Liver (tissue), 9 donors: ENCODE results near the gene C2orf92. TPM values are rescaled to one million over a fixed set of nuclear protein-coding genes. Genes with fewer than 3 reads are reported as not detected.

Experiments
- DNase-seq: peaks from one replicate; pipeline ENCODE4 v3.0.0-alpha.2; 2017; ENCODE audit warnings: low spot score
- H3K27ac ChIP-seq, 2 donors: one replicate each; pipeline ENCODE4 v1.7.0; 2013; ENCODE audit warnings: inconsistent platforms in 2 of 2, low read length in 2 of 2, control low read depth in 1 of 2, low read depth in 1 of 2, mild to moderate bottlenecking in 1 of 2
- H3K27me3 ChIP-seq, 4 donors: one replicate each; pipeline versions ENCODE4 v1.6.1 to v1.7.0; 2013; ENCODE audit warnings: low read length in 3 of 4, inconsistent platforms in 1 of 4, mild to moderate bottlenecking in 1 of 4, moderate library complexity in 1 of 4; ENCODE audit not compliant: control insufficient read depth in 4 of 4, insufficient read depth in 4 of 4
- H3K36me3 ChIP-seq, 4 donors: one replicate each; pipeline versions ENCODE4 v1.6.1 to v1.7.0; 2013; ENCODE audit warnings: low read length in 3 of 4, mild to moderate bottlenecking in 3 of 4, low read depth in 1 of 4, moderate library complexity in 1 of 4; ENCODE audit not compliant: control insufficient read depth in 4 of 4, insufficient read depth in 3 of 4
- H3K4me1 ChIP-seq, 4 donors: one replicate each; pipeline versions ENCODE4 v1.6.1 to v1.7.0; 2013; ENCODE audit warnings: low read length in 3 of 4, mild to moderate bottlenecking in 3 of 4, moderate library complexity in 1 of 4; ENCODE audit not compliant: control insufficient read depth in 4 of 4, insufficient read depth in 4 of 4
- H3K4me3 ChIP-seq, 3 donors: one replicate each; pipeline versions ENCODE4 v1.6.1 to v1.7.0; 2013; ENCODE audit warnings: low read length in 3 of 3, control low read depth in 1 of 3, low read depth in 1 of 3, mild to moderate bottlenecking in 1 of 3
- H3K9ac ChIP-seq, 2 donors: one replicate each; pipeline ENCODE4 v1.7.0; 2013; ENCODE audit warnings: low read length in 2 of 2, mild to moderate bottlenecking in 2 of 2, moderate library complexity in 2 of 2, control low read depth in 1 of 2, low read depth in 1 of 2
- H3K9me3 ChIP-seq, 4 donors: one replicate each; pipeline versions ENCODE4 v1.6.1 to v1.7.0; 2013; ENCODE audit warnings: low read length in 3 of 4; ENCODE audit not compliant: control insufficient read depth in 4 of 4
- ATF3 ChIP-seq: IDR thresholded peaks from 2 replicates; pipeline ENCODE4 v1.6.1; 2016; ENCODE audit warnings: antibody characterized with exemption
- CTCF ChIP-seq: fragments of 150-350 bp; IDR thresholded peaks from 2 replicates; pipeline ENCODE4 v1.5.1; 2017; ENCODE audit warnings: improper control_type of control experiment, low read depth, low read length; ENCODE audit not compliant: missing input control
- EGR1 ChIP-seq, 2 donors: IDR thresholded peaks; 2 replicates each; pipeline ENCODE4 v1.6.1; 2016 to 2018; ENCODE audit warnings: antibody characterized with exemption in 2 of 2, low read depth in 2 of 2
- FOXA1 ChIP-seq: IDR thresholded peaks from 2 replicates; pipeline ENCODE4 v1.6.1; 2016; ENCODE audit warnings: antibody characterized with exemption
- FOXA2 ChIP-seq: IDR thresholded peaks from 2 replicates; pipeline ENCODE4 v1.6.1; 2016; ENCODE audit warnings: antibody characterized with exemption
- GABPA ChIP-seq, 2 donors: IDR thresholded peaks in 1 of 2; conservative IDR thresholded peaks in 1 of 2; 2 replicates each; pipeline ENCODE4 v1.6.1; 2016; ENCODE audit warnings: antibody characterized with exemption in 2 of 2, mild to moderate bottlenecking in 1 of 2, moderate library complexity in 1 of 2
- HNF4A ChIP-seq, 2 donors: conservative IDR thresholded peaks; 2 replicates each; pipeline ENCODE4 v1.6.1; 2016; ENCODE audit warnings: antibody characterized with exemption in 2 of 2, mild to moderate bottlenecking in 2 of 2
- HNF4G ChIP-seq: IDR thresholded peaks from 2 replicates; pipeline ENCODE4 v1.6.1; 2016; ENCODE audit warnings: antibody characterized with exemption
- JUND ChIP-seq, 2 donors: IDR thresholded peaks; 2 replicates each; pipeline ENCODE4 v1.6.1; 2016; ENCODE audit warnings: antibody characterized with exemption in 2 of 2
- NR2F2 ChIP-seq: IDR thresholded peaks from 2 replicates; pipeline ENCODE4 v1.6.1; 2016; ENCODE audit warnings: antibody characterized with exemption
- RAD21 ChIP-seq, 2 donors: IDR thresholded peaks; 2 replicates each; pipeline ENCODE4 v1.6.1; 2016; ENCODE audit warnings: antibody characterized with exemption in 2 of 2, mild to moderate bottlenecking in 2 of 2
- REST ChIP-seq: IDR thresholded peaks from 2 replicates; pipeline ENCODE4 v1.6.1; 2016; ENCODE audit warnings: antibody characterized with exemption, mild to moderate bottlenecking
- RXRA ChIP-seq, 2 donors: IDR thresholded peaks; 2 replicates each; pipeline ENCODE4 v1.6.1; 2017 to 2018; ENCODE audit warnings: antibody characterized with exemption in 2 of 2, mild to moderate bottlenecking in 1 of 2
- SP1 ChIP-seq: IDR thresholded peaks from 2 replicates; pipeline ENCODE4 v1.6.1; 2018; ENCODE audit warnings: antibody characterized with exemption, mild to moderate bottlenecking
- TAF1 ChIP-seq: conservative IDR thresholded peaks from 2 replicates; pipeline ENCODE4 v1.6.1; 2016; ENCODE audit warnings: antibody characterized with exemption, mild to moderate bottlenecking
- YY1 ChIP-seq: IDR thresholded peaks from 2 replicates; pipeline ENCODE4 v1.6.1; 2016; ENCODE audit warnings: antibody characterized with exemption, mild to moderate bottlenecking
- WGBS: extraction: QIAGEN DNeasy Blood & Tissue Kit; methylation state at CpG from one replicate; pipeline ENCODE4 v1.1.7; 2013; 5-methylcytosine and 5-hydroxymethylcytosine counted together
- polyA plus RNA-seq, 2 donors: library from polyadenylated mRNA; stranded (reverse) in 1 of 2; unstranded in 1 of 2; fragments of 200-250 nt in 1 of 2; fragments of >200 nt in 1 of 2; fragmentation: Nextera tagmentation in 1 of 2; extraction: Ambion mirVana in 1 of 2; gene quantifications; one replicate each; pipeline versions ENCODE4 v1.2.1 to v1.2.3, GENCODE V29; 2013 to 2015
- total RNA-seq, 2 donors: library from RNA; depleted of rRNA; stranded (reverse); fragments of >200 nt; gene quantifications; one replicate each; pipeline ENCODE4 v1.2.3, GENCODE V29; 2014
- TF ChIP-seq, protein P1 (sequence below): IDR thresholded peaks from 2 replicates; pipeline ENCODE4 v1.6.1; 2016; ENCODE audit warnings: antibody characterized with exemption
- TF ChIP-seq, protein P2 (sequence below): IDR thresholded peaks from 2 replicates; pipeline ENCODE4 v1.6.1; 2016; ENCODE audit warnings: antibody characterized with exemption
- donor health status: healthy.
- donor health status: healthy.
- donor health status: healthy.
- donor health status: healthy.
- donor health status: healthy.

Gene C2orf92
- total and polyA plus RNA-seq, 4 donors = 0.96 to 8.0 (median 2.7) TPM

DNA sequence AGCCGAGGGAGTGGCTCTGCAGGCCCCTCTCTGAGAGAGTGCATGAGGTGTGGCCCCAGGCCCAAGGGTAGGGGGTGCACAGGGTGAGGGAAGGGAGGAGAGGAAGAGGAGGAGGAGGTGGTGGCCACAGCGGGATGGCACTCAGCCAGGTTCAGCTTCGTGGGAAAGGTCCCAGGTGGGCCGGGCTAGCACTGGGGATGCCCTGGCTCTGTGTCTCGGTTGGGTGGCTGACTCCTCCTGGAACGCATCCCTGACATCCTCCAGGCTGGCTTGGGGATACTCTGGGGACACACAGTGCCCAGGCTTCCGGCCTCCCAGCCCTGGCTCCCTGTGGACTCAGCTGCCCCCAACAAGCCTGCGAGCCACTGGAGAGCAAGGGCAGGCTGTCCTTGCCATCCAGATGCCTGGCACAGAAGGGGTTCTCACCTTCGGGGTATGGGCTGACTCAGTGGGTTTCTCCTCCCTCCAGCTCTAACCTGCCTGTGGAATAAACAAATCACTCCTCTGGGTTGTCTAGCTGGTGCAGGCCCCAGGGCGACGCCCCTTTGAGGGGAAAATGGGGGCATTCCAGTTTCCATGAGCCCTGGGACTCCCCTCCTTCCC, 43.3 kb downstream of the C2orf92 start:
- Histone ChIP-seq H3K27ac (peak overlapping the region in 1 of 2 donors; percentile 5), H3K9ac (no peak overlapping the region), H3K36me3 (no peaks in the 10 kb centered on the region), H3K4me1 (no peaks in the 10 kb centered on the region), H3K9me3 (no peaks in the 10 kb centered on the region), H3K27me3 (no peaks in the 10 kb centered on the region), H3K4me3 (no peak overlapping the region)
- 77% methylated on average over 11 of the region's 11 CpGs for WGBS
- TF ChIP-seq ATF3 = no peak
- TF ChIP-seq TAF1 = no peak
- no peak for TF ChIP-seq FOXA1
- TF ChIP-seq RXRA (IDR thresholded peaks at IDR 0.05) = no peak
- no peak for DNase-seq

GRCh38 chr2:97713296-97714083, 44.0 kb downstream of the C2orf92 start, which contains the start of gene ZAP70:
Gene ZAP70 (plus strand): TSS chr2:97713576. CDS start chr2:97724037, 10,461 bp downstream.
- 84% methylated on average over 21 of the region's 21 CpGs for WGBS
- H3K4me3 ChIP-seq = peak within 1 kb of the TSS in 1 of 3 donors; percentile 6

More at GRCh38 chr2:97713296-97714083, 44.0 kb downstream of the C2orf92 start, which contains the start of gene ZAP70:
- Histone ChIP-seq H3K4me1 (no peaks in the 10 kb centered on the region), H3K9ac (peak within 1 kb of the TSS in 1 of 2 donors; percentile 7), H3K27me3 (no peaks in the 10 kb centered on the region), H3K36me3 (no peaks in the 10 kb centered on the region), H3K27ac (peak within 1 kb of the TSS in 1 of 2 donors; percentile 19), H3K9me3 (no peaks in the 10 kb centered on the region)
- DNase-seq = no peak
- TF ChIP-seq GABPA (IDR thresholded peaks at IDR 0.05 in 1 of 2, conservative IDR thresholded peaks at IDR 0.05 in 1 of 2) (no peak), EGR1 (IDR thresholded peaks at IDR 0.05; ENCODE audit: low read depth in 2 of 2) (no peak), YY1 (no peak), RAD21 (IDR thresholded peaks at IDR 0.05) (no peak), FOXA2 (no peak), CTCF (no peak), TAF1 (no peak), HNF4G (no peak), REST (no peak), RXRA (IDR thresholded peaks at IDR 0.05) (no peak), SP1 (no peak), ATF3 (no peak), HNF4A (conservative IDR thresholded peaks at IDR 0.05) (no peak), JUND (IDR thresholded peaks at IDR 0.05) (no peak), NR2F2 (no peak), FOXA1 (no peak)
- TF ChIP-seq, protein P1, sequence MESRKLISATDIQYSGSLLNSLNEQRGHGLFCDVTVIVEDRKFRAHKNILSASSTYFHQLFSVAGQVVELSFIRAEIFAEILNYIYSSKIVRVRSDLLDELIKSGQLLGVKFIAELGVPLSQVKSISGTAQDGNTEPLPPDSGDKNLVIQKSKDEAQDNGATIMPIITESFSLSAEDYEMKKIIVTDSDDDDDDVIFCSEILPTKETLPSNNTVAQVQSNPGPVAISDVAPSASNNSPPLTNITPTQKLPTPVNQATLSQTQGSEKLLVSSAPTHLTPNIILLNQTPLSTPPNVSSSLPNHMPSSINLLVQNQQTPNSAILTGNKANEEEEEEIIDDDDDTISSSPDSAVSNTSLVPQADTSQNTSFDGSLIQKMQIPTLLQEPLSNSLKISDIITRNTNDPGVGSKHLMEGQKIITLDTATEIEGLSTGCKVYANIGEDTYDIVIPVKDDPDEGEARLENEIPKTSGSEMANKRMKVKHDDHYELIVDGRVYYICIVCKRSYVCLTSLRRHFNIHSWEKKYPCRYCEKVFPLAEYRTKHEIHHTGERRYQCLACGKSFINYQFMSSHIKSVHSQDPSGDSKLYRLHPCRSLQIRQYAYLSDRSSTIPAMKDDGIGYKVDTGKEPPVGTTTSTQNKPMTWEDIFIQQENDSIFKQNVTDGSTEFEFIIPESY = no peak
- TF ChIP-seq, protein P2, sequence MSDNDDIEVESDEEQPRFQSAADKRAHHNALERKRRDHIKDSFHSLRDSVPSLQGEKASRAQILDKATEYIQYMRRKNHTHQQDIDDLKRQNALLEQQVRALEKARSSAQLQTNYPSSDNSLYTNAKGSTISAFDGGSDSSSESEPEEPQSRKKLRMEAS = no peak
